SK-N-DZ (cell line): Measurements from ENCODE around the gene COX14.
"Not testable (repeated sequence)": the region's sequence is repeated elsewhere in the genome, so short reads cannot be mapped to it uniquely, and the experiment has no call there.

Experiments used
- DNase-seq: peaks from one replicate; pipeline ENCODE4 v3.0.0-alpha.2; 2015; ENCODE audit warnings: low spot score

The COX14 gene

GRCh38 chr12:50154947-50155346 lies 42.9 kb downstream of the COX14 start:
- DNase-seq = not testable (repeated sequence)

DNA sequence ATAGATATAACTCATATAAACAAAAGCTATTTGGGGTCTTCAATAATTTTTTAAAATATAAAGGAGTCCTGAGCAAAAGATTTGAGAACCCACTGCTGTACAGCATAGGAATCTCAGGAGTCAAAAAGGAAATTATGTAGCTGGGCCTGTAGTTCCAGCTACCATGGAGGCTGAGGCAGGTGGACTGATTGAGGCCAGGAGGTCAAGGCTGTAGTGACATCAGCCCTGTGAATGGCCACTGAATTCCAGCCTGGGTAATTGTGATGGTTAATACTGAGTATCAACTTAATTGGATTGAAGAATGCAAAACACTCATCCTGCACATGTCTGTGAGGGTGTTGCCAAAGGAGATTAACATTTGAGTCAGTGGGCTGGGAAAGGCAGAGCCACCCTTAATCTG lies 44.6 kb downstream of the COX14 start:
- no peak for DNase-seq

- DNase-seq = no peak
Measured at GRCh38 chr12:50157259-50157658, 45.2 kb downstream of the COX14 start.

- DNase-seq = no peak
Measured at GRCh38 chr12:50160643-50161042, 48.6 kb downstream of the COX14 start.

DNA sequence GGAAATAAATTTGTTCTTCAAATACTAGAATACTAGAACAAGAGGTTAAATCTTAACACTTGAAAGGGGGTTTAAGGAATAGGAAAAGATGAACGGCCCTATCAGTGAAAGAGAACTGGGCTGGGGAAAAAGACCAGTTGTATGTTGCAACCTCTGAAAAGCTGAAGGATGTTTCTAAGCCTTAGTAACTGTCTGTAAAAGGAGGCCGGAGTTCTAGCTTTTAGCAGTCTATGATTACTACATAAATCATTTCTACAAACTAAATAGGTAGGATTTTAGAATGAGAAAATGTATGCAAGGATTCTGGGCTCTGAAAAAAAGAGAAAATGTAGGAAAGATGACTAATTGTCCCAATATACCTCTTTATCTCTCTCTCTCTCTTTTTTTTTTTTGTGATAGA lies 50.2 kb downstream of the COX14 start:
- no peak for DNase-seq

- DNase-seq = no peak
Measured at GRCh38 chr12:50164963-50165362, 52.9 kb downstream of the COX14 start.

DNA sequence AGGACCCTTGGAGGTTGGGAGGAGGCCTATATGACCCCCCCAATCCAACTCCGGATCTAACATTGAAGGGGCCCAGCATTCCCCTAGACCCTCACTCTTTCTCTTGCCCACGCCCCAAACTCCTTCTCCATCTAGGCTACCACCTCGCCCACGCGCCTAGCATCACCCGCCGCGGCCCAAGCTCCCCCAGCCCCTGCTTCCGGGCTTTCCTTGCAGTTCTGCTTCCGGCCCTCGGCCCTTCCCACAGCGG lies 54.7 kb downstream of the COX14 start:
- no peak for DNase-seq

- peak; percentile 99 for DNase-seq
Measured at GRCh38 chr12:50167049-50167828, 55.2 kb downstream of the COX14 start, which contains the start of gene CERS5. CERS5 (minus strand) TSS chr12:50167369; CDS start chr12:50167297, 72 bp downstream.
